HG03175 (cell line): ENCODE measurements around the gene TMIE.
"Not testable (repeated sequence)": the region's sequence is repeated elsewhere in the genome, so short reads cannot be mapped to it uniquely, and the experiment has no call there.

Experiments
- ATAC-seq: cut with Tn5 transposase; IDR thresholded peaks from one replicate; pipeline ENCODE4 v1.9.1; 2021; ENCODE audit warnings: mild to moderate bottlenecking, moderate library complexity; ENCODE audit not compliant: unreplicated experiment

TMIE gene

GRCh38 chr3:46682974-46683373 is 18.2 kb upstream of the TMIE start:
- no peak for ATAC-seq

DNA sequence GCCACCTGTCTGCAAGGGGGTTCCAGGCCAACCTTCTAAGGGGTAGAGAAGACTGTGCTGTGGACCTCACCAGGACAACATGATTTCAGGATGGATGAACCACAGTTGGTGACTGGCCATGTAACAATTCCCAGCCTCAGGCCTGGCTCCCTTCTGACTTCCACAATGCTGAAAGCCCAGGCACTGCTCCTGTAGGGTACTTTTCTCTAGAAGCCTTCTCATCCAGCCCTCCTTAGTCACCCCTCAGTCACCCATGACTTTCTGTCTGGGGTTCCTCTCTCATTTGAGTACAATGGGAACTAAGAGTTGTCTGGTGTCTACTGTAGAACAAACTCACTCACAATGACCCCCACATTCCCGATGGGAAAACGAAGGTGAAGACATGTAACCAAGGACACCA is 16.3 kb upstream of the TMIE start:
- ATAC-seq: no peak

GRCh38 chr3:46685446-46685845 is 15.7 kb upstream of the TMIE start:
- no peak for ATAC-seq

- no peak for ATAC-seq
These were observed 10.4 kb upstream of the TMIE start for GRCh38 chr3:46690798-46691197.

DNA sequence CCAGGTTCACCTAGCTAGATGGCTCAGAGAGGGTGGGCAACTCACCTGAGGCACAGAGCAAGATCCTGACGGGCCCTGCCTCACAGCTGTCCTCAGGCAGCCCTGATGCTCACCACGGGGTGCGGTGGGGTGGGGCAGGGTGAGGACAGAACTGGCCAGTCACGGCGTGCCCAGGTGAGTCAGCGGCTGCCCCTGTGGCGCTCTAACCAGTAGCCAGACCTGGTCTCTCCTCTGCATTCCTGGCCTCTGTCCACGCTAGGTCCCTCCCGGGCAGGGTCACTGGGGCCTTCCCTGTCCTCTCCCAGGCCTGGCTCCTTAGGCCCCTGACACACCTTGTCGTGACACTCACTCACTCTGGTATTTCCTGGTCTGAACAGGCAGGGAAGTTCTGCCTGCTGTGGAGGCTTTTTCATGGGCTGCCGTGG is 8.6 kb upstream of the TMIE start:
- no peak for ATAC-seq

DNA sequence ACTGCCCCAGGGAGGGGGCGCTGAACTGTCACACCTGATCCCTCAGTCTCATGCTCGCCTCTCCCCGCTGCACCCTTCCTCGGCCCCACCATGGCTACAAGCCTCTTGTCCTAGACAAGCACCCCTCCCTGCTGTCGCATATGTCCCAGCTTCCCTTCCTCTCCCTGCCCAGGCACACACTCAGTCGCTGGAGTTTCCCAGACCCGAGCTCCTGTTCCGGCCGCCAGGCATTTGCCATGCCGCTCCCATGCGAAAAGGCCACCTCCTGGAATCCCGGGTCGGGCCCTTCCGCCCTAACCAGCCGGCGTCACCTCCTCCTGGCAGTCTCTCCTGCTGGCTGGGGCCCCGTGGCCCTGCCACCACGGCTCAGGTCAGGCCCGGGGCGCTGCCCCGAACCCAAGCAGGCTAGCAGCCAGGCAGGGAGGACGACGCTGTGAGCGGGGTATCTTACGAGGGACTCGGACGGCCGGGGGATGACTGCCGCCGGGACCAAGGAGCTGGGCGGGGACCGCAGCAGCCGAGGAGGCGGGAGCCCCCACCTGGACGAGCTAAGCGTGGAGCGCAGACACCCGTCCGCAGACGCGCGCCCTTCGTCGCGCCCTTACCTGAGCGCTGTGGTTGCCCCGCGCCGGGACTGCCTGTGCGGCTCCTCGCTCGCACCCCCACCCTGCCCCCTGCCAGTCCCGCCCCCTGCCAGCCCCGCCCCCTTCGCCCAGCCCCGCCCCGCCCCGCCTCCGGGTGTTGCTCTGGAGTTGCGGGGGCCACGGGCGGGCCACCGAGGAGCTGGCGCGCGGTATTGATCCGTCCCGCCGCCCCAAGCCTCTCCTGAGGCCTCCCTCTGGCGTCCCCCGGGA is 7.9 kb upstream of the TMIE start, which contains the start of gene ALS2CL:
Gene ALS2CL, minus strand, starts transcription at position 642 of the 854 bp plus-strand sequence. CDS start 4,239 bp downstream, outside the sequence.
- ATAC-seq: no peak

GRCh38 chr3:46693892-46694226 is 7.3 kb upstream of the TMIE start:
- no peak for ATAC-seq

- no peak for ATAC-seq
These were observed 6.7 kb upstream of the TMIE start for GRCh38 chr3:46694520-46694919.

DNA sequence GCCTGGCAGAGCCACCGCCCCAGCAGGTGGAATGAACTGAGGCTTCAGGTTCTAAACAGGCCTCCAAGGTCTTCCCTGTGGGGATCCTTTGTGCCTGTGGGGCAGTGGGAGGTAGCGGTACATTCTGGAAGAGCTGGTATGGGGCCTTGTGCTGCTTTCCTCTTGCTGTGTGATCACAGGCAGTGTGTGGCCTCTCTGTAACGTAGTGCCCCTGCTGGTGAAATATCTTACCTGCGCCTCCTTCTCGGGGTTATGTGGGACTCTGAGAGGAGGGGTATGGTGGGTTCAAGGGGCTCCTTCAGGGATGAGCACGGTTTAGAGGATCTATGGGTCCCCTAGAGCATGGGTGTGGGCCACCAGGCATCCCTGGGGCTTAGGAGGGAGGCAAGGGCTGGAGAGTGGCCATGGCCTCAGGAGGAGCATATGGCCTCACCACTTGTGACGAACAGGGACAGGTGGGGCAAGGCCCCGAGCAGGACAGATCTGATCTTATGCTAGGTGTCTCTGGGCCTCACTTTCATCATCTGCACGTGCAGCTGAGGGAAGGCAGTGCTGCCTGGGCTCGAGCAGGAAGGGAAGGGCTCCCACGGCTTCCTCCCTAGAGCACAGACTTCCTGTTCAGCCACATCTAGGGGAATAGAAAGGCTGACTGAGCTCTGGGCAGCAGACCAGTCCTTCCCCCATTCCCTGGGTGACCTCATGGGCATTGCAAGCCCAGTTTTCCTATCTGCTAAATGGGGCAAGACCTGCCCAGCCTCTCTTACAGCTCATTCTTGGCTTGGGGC is 5.8 kb upstream of the TMIE start:
- no peak for ATAC-seq

DNA sequence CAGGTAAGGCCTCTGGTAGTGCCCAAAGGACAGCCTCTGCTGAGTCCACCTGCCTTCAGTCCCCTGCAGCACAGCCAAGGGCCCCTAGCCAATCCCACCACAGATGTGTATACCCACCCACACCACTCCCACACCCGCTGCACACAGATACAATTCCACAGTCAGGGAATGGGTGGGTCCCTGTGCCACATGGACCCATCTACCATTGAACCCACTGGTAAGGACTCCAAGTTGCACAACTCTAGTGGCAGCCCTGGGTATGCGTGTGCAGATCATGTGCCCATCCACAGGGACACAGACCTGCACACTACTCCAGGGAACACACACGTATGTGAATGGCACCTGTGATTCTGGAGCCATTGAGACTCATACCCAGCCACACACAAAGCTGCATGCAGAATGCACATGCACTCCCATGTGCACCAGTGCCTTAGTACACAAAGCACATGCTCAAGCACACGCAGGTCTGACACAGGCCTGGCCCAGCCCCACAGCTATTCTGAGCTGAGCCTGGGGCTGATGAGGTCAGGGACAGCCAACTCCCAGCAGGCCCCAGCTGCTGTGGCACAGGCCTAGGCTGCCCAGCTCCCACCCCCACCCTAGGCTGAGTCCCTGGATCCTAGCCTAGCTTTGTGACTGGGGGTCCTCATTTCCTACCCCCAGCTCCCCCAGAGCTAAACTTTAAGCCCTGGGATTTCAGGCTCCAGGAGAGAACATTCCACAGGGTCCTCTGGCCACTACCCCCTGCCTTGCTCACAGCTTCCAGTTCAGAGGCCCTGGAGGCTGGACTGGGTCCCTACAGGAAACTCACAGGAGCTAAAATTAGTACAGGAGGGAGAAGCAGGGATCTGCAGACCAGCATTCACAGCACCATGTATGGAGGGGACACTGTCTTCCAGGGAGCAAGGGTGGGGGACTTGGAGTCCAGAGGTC is 5.0 kb upstream of the TMIE start:
- ATAC-seq: no peak

GRCh38 chr3:46699676-46700523 is 1.3 kb upstream of the TMIE start:
- no peak for ATAC-seq

DNA sequence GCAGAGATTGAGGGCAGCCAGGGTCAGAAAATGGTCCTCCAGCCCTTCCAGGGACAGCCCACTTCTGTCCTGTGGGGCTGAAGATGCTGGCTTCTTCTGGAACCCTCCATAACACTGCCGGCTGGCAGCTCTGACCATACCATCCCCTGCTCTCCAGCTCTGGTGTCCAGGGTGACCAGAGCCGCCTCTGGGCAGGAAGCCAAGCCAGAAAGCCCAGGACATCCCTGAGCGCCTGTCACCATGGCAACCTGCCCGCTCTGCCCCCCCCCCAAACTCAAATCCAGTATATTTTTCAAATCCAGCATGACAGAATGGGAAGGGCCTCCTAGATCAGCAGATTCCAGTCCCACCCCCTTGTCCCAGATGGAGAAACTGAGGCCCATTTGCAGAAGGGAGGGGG is 420 bp upstream of the TMIE start:
- no peak for ATAC-seq

- ATAC-seq: no peak
These were observed 1.2 kb downstream of the TMIE start for GRCh38 chr3:46702246-46703012.

DNA sequence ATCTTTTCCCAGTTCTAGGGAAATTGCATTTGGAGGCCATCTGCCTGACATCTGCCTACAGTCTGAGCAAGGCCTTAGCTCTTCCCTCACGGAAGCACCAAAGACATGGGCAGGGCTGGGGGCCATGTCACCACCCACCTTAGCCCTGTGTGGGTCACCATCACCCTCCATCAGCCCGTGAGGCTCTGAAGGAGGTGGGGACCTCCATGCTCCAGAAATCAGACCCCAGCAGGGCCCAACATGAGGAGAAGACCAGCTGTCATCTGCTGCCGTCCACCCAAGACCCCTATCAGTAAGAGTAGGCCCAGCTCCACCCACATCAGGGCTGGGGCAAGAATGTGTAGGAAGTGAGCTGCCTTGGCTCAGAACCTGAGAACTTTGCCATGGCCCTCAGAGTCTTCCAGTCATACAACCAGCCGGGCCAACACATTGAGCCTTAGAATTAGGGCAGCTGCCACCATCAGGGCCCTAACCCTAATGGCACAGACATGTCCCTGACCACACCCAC is 1.9 kb downstream of the TMIE start:
- ATAC-seq: no peak

GRCh38 chr3:46704346-46704745 is 3.2 kb downstream of the TMIE start:
- not testable (repeated sequence) for ATAC-seq

GRCh38 chr3:46705022-46705530 is 3.9 kb downstream of the TMIE start:
- ATAC-seq: peak; percentile 66

- ATAC-seq: no peak
These were observed 4.8 kb downstream of the TMIE start for GRCh38 chr3:46705751-46706552.
